ENCODE measurements around the gene C5orf22.
"Not testable (repeated sequence)": the region's sequence is repeated elsewhere in the genome, so short reads cannot be mapped to it uniquely, and the experiment has no call there.

Gene C5orf22

DNA sequence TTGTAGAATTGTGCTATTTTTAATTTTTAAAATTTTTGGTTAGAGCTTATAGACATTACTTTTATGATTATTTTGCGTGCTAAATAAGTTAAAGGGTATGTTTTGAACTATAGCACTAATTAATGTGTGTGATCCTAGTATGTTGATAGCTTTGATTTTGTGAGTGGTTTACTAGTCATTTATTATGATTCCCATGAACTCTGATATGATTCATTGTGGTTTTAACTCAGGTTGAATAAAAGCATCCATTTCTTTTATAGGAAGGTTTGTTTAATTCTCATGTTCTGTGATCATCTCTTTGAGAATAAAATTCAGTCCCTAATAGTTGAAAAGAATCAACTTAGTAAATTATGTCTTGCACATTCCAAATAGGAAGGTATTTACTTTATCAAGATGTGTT lies 22.5 kb downstream of the C5orf22 start:
- DNase-seq, result no peak

- no peak for DNase-seq
Measured at GRCh38 chr5:31556461-31556860, 24.4 kb downstream of the C5orf22 start.

- DNase-seq, result no peak
Measured at GRCh38 chr5:31559942-31560341, 27.8 kb downstream of the C5orf22 start.

GRCh38 chr5:31561946-31562345 lies 29.8 kb downstream of the C5orf22 start:
- DNase-seq, result no peak

GRCh38 chr5:31563216-31563615 lies 31.1 kb downstream of the C5orf22 start:
- DNase-seq, result no peak

- DNase-seq, result not testable (repeated sequence)
Measured at GRCh38 chr5:31566362-31566761, 34.3 kb downstream of the C5orf22 start.

- no peak for DNase-seq
Measured at GRCh38 chr5:31568302-31568835, 36.3 kb downstream of the C5orf22 start.

DNA sequence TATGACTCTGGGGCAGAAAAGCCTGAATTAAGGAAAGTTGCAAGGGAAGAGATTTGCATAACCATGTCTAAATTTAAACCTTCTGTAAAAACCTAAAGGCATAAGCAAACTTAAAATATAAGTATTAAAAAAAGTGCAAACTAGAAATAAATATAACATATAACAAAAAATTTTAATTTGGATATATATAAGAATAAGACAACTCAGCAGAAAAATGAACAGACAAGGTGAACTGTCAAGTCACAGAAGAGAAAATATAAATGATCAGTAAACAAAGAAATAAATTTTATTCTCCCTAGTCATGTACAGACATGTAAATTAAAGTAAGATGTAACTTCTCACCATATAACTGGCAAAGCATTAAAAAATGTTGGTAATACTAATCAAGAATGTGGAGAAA lies 37.0 kb downstream of the C5orf22 start:
- DNase-seq, result no peak

DNA sequence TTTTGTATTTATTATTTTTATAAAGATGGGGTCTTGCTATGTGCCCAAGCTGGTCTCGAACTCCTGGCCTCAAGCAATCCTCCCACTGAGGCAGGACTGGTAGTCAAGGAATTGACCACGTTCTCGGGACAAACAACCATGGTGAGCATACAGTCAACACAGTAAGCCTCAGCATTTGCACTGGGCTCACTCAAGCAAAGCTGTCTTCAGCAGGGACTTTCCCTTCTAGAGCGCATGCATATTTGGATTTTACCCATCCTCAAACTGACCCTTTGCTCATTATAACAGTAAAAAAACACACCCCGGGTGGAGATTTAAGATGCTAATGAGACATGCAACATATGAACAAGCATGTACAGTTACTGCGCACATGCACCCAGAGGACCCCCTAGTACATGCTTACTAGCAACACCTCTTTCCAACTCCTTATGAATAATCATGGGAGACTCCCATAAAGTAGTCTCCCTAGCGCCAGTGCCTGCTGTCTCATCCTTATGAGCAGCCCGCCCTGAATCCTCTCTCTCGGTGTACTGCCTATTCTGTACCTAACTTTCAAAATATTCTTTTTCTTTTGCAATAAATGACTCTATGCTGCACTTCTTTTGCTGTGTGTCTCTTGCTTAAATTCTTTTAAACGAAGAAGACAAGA lies 41.5 kb downstream of the C5orf22 start:
- no peak for DNase-seq

DNA sequence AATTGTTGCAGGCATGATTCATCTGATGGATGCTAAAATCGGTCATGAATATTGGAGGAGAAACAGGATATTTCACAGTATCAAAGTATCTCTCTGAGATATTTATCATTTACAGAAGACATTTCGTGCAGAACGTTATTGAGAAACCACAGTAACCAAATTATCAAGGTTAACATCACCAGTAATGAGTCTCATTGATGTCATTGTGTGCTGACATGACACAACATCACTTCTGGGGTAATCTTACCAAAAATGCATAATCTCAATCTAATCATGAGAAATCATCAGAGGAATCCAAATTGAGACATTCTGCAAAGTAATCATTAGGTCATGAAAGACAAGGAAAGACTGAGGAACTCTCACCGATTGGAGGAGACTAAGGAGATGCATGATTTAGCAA lies 42.7 kb downstream of the C5orf22 start:
- DNase-seq, result peak; percentile 18

- DNase-seq, result no peak
Measured at GRCh38 chr5:31577438-31577837, 45.3 kb downstream of the C5orf22 start.

- no peak for DNase-seq
Measured at GRCh38 chr5:31579558-31579957, 47.5 kb downstream of the C5orf22 start.

- DNase-seq, result peak; percentile 64
Measured at GRCh38 chr5:31581498-31582099, 49.5 kb downstream of the C5orf22 start.

DNA sequence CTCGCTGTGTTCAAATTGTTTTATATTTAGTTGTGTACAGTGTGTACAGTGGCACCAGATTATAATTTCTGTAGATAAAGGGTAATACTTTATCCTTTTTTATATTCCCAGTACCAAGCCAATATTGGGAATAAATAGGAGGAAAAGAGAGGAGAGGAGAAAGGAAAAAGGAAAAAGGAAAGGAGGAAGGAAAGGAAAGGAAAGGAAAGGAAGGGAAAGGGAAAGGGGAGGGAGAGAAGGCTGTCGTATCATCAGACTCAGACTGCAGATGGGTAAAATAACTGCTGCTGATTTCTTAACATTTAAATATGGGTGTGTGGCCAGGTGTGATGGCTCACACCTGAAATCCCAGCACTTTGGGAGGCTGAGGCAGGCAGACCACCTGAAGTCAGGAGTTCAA lies 51.0 kb downstream of the C5orf22 start:
- no peak for DNase-seq

- no peak for DNase-seq
Measured at GRCh38 chr5:31585166-31585894, 53.2 kb downstream of the C5orf22 start.

- DNase-seq, result no peak
Measured at GRCh38 chr5:31585895-31586270, 53.8 kb downstream of the C5orf22 start.

- no peak for DNase-seq
Measured at GRCh38 chr5:31587546-31587945, 55.4 kb downstream of the C5orf22 start.

DNA sequence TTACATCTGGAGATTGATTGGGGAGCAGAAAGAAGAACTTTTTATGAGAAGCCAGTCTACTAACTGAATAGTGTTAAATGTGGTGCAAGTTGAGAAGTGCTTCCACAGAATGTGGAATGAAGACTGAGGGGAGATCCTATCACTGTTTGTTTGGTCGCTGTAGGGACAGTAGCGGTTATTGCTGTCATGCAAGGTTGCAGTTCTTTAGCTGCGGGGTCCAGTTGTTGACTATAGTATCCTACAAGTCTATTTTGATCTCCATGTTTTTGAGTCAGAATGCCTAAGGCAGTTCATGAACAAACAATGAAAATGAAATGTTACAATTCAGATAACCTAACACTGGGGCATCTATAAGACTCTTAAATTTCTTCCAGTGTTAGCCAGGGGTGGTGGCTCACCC lies 61.6 kb downstream of the C5orf22 start:
- DNase-seq, result no peak

DNA sequence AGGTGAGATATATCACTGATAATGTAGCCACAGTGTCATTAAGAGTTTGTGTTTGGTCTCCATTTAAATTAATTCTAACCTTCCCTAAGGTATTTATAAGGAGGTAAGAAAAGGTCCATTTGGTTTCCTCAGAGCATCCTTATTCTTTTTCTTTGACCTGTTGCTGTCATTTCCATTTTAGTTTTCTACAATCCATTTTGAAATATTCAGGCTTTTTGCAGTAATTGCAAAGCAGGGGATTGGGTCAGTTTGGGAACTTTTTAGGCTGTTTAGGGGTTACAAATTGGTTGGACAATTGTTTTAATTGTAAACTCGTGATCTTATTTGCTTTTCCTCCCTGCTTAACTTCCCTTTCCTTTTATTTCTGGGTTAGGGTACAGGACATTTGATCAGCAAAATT lies 64.3 kb downstream of the C5orf22 start:
- DNase-seq, result no peak

GRCh38 chr5:31598640-31599611 lies 66.8 kb downstream of the C5orf22 start:
- DNase-seq, result no peak

- DNase-seq, result not testable (repeated sequence)
Measured at GRCh38 chr5:31602305-31602704, 70.2 kb downstream of the C5orf22 start.

- DNase-seq, result no peak
Measured at GRCh38 chr5:31604240-31604639, 72.1 kb downstream of the C5orf22 start.

DNA sequence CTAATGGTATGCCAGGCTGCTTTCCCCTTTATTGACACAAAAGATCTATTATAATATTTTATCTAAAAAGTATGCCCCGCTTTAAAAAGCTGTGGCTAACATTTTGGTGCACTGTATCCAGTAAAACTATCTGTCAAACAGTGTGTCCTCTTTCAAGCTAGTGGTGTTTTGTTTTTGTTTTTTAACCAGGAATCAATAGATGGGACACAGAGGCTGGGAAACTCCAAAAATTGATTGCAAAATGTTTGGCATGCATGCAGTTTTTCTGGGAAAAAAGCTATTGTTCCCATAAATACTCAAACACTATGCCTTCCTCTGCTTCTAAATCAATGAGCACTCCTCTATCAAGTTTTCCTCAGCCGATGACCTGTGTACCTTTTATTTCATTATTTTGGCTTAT lies 72.5 kb downstream of the C5orf22 start:
- DNase-seq, result no peak

All from hematopoietic multipotent progenitor cell treated with erythropoietin and hydrocortisone succinate and interleukin-3 and kit ligand, for 8 days (in vitro differentiated cells).